Liver (tissue), 9 donors: ENCODE data around the gene MEIS1. TPM values are rescaled to one million over a fixed set of nuclear protein-coding genes. Genes with fewer than 3 reads are reported as not detected.

ENCODE experiments used
- DNase-seq: peaks from one replicate; pipeline ENCODE4 v3.0.0-alpha.2; 2017; ENCODE audit warnings: low spot score
- H3K27ac ChIP-seq, 2 donors: one replicate each; pipeline ENCODE4 v1.7.0; 2013; ENCODE audit warnings: inconsistent platforms in 2 of 2, low read length in 2 of 2, control low read depth in 1 of 2, low read depth in 1 of 2, mild to moderate bottlenecking in 1 of 2
- H3K27me3 ChIP-seq, 4 donors: one replicate each; pipeline versions ENCODE4 v1.6.1 to v1.7.0; 2013; ENCODE audit warnings: low read length in 3 of 4, inconsistent platforms in 1 of 4, mild to moderate bottlenecking in 1 of 4, moderate library complexity in 1 of 4; ENCODE audit not compliant: control insufficient read depth in 4 of 4, insufficient read depth in 4 of 4
- H3K36me3 ChIP-seq, 4 donors: one replicate each; pipeline versions ENCODE4 v1.6.1 to v1.7.0; 2013; ENCODE audit warnings: low read length in 3 of 4, mild to moderate bottlenecking in 3 of 4, low read depth in 1 of 4, moderate library complexity in 1 of 4; ENCODE audit not compliant: control insufficient read depth in 4 of 4, insufficient read depth in 3 of 4
- H3K4me1 ChIP-seq, 4 donors: one replicate each; pipeline versions ENCODE4 v1.6.1 to v1.7.0; 2013; ENCODE audit warnings: low read length in 3 of 4, mild to moderate bottlenecking in 3 of 4, moderate library complexity in 1 of 4; ENCODE audit not compliant: control insufficient read depth in 4 of 4, insufficient read depth in 4 of 4
- H3K4me3 ChIP-seq, 3 donors: one replicate each; pipeline versions ENCODE4 v1.6.1 to v1.7.0; 2013; ENCODE audit warnings: low read length in 3 of 3, control low read depth in 1 of 3, low read depth in 1 of 3, mild to moderate bottlenecking in 1 of 3
- H3K9ac ChIP-seq, 2 donors: one replicate each; pipeline ENCODE4 v1.7.0; 2013; ENCODE audit warnings: low read length in 2 of 2, mild to moderate bottlenecking in 2 of 2, moderate library complexity in 2 of 2, control low read depth in 1 of 2, low read depth in 1 of 2
- H3K9me3 ChIP-seq, 4 donors: one replicate each; pipeline versions ENCODE4 v1.6.1 to v1.7.0; 2013; ENCODE audit warnings: low read length in 3 of 4; ENCODE audit not compliant: control insufficient read depth in 4 of 4
- ATF3 ChIP-seq: IDR thresholded peaks from 2 replicates; pipeline ENCODE4 v1.6.1; 2016; ENCODE audit warnings: antibody characterized with exemption
- EGR1 ChIP-seq, 2 donors: IDR thresholded peaks; 2 replicates each; pipeline ENCODE4 v1.6.1; 2016 to 2018; ENCODE audit warnings: antibody characterized with exemption in 2 of 2, low read depth in 2 of 2
- FOXA1 ChIP-seq: IDR thresholded peaks from 2 replicates; pipeline ENCODE4 v1.6.1; 2016; ENCODE audit warnings: antibody characterized with exemption
- FOXA2 ChIP-seq: IDR thresholded peaks from 2 replicates; pipeline ENCODE4 v1.6.1; 2016; ENCODE audit warnings: antibody characterized with exemption
- GABPA ChIP-seq, 2 donors: IDR thresholded peaks in 1 of 2; conservative IDR thresholded peaks in 1 of 2; 2 replicates each; pipeline ENCODE4 v1.6.1; 2016; ENCODE audit warnings: antibody characterized with exemption in 2 of 2, mild to moderate bottlenecking in 1 of 2, moderate library complexity in 1 of 2
- HNF4A ChIP-seq, 2 donors: conservative IDR thresholded peaks; 2 replicates each; pipeline ENCODE4 v1.6.1; 2016; ENCODE audit warnings: antibody characterized with exemption in 2 of 2, mild to moderate bottlenecking in 2 of 2
- HNF4G ChIP-seq: IDR thresholded peaks from 2 replicates; pipeline ENCODE4 v1.6.1; 2016; ENCODE audit warnings: antibody characterized with exemption
- JUND ChIP-seq, 2 donors: IDR thresholded peaks; 2 replicates each; pipeline ENCODE4 v1.6.1; 2016; ENCODE audit warnings: antibody characterized with exemption in 2 of 2
- MAX ChIP-seq: IDR thresholded peaks from 2 replicates; pipeline ENCODE4 v1.6.1; 2016; ENCODE audit warnings: antibody characterized with exemption
- RAD21 ChIP-seq, 2 donors: IDR thresholded peaks; 2 replicates each; pipeline ENCODE4 v1.6.1; 2016; ENCODE audit warnings: antibody characterized with exemption in 2 of 2, mild to moderate bottlenecking in 2 of 2
- RXRA ChIP-seq, 2 donors: IDR thresholded peaks; 2 replicates each; pipeline ENCODE4 v1.6.1; 2017 to 2018; ENCODE audit warnings: antibody characterized with exemption in 2 of 2, mild to moderate bottlenecking in 1 of 2
- SP1 ChIP-seq: IDR thresholded peaks from 2 replicates; pipeline ENCODE4 v1.6.1; 2018; ENCODE audit warnings: antibody characterized with exemption, mild to moderate bottlenecking
- TAF1 ChIP-seq: conservative IDR thresholded peaks from 2 replicates; pipeline ENCODE4 v1.6.1; 2016; ENCODE audit warnings: antibody characterized with exemption, mild to moderate bottlenecking
- YY1 ChIP-seq: IDR thresholded peaks from 2 replicates; pipeline ENCODE4 v1.6.1; 2016; ENCODE audit warnings: antibody characterized with exemption, mild to moderate bottlenecking
- WGBS: extraction: QIAGEN DNeasy Blood & Tissue Kit; methylation state at CpG from one replicate; pipeline ENCODE4 v1.1.7; 2013; 5-methylcytosine and 5-hydroxymethylcytosine counted together
- polyA plus RNA-seq, 2 donors: library from polyadenylated mRNA; stranded (reverse) in 1 of 2; unstranded in 1 of 2; fragments of 200-250 nt in 1 of 2; fragments of >200 nt in 1 of 2; fragmentation: Nextera tagmentation in 1 of 2; extraction: Ambion mirVana in 1 of 2; gene quantifications; one replicate each; pipeline versions ENCODE4 v1.2.1 to v1.2.3, GENCODE V29; 2013 to 2015
- total RNA-seq, 2 donors: library from RNA; depleted of rRNA; stranded (reverse); fragments of >200 nt; gene quantifications; one replicate each; pipeline ENCODE4 v1.2.3, GENCODE V29; 2014
- TF ChIP-seq, protein P1 (sequence below): IDR thresholded peaks from 2 replicates; pipeline ENCODE4 v1.6.1; 2016; ENCODE audit warnings: antibody characterized with exemption, mild to moderate bottlenecking
- TF ChIP-seq, protein P2 (sequence below): fragments of 150-350 bp; IDR thresholded peaks from 2 replicates; pipeline ENCODE4 v1.5.1; 2017; ENCODE audit warnings: improper control_type of control experiment, low read depth, low read length; ENCODE audit not compliant: missing input control
- TF ChIP-seq, protein P3 (sequence below): IDR thresholded peaks from 2 replicates; pipeline ENCODE4 v1.6.1; 2016; ENCODE audit warnings: antibody characterized with exemption
- donor health status: healthy.
- donor health status: healthy.
- donor health status: healthy.
- donor health status: healthy.
- donor health status: healthy.

Gene MEIS1
- total and polyA plus RNA-seq, 4 donors, result 1.6 to 8.6 (median 5.5) TPM

DNA sequence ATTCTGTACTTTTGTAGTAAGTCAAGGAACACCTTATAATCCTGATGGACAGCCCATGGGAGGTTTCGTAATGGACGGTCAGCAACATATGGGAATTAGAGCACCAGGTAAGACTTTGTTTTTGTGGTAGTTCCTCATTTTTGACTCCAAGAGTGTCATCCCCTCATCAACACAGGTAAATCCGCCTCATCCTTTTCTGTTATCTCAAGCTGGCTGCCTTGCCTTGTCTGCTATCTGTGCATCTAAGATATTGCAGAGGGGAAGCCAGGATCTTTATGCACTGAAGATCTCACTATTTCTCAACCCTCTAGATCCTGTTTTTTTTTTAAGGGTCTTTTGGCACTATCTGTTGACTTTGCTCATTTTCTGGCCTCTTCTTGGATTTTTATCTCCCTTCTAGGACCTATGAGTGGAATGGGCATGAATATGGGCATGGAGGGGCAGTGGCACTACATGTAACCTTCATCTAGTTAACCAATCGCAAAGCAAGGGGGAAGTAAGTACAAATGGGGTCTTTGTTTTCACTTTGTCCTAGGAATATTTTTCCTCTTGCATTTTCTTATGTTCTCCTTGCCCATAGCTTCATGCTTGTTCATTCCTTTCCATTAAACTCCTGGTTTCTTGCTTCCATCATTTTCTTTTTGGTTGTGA, 133.8 kb downstream of the MEIS1 start:
- H3K9me3 ChIP-seq, result no peaks in the 10 kb centered on the region
- 92% methylated on average over 4 of the region's 4 CpGs for WGBS
- H3K4me1 ChIP-seq, result peaks cover 3 to 5% (median 4%) of the 10 kb centered on the region in 4 donors
- H3K27ac ChIP-seq, result no peak overlapping the region
- DNase-seq, result no peak
- no peaks in the 10 kb centered on the region for H3K36me3 ChIP-seq
- H3K4me3 ChIP-seq, result no peak overlapping the region
- TF ChIP-seq EGR1 (IDR thresholded peaks at IDR 0.05; ENCODE audit: low read depth in 2 of 2) (no peak), JUND (IDR thresholded peaks at IDR 0.05) (no peak), GABPA (IDR thresholded peaks at IDR 0.05 in 1 of 2, conservative IDR thresholded peaks at IDR 0.05 in 1 of 2) (no peak), MAX (no peak), HNF4A (conservative IDR thresholded peaks at IDR 0.05) (no peak), HNF4G (no peak), ATF3 (no peak), FOXA2 (no peak), RXRA (IDR thresholded peaks at IDR 0.05) (no peak)
- TF ChIP-seq, protein P1, sequence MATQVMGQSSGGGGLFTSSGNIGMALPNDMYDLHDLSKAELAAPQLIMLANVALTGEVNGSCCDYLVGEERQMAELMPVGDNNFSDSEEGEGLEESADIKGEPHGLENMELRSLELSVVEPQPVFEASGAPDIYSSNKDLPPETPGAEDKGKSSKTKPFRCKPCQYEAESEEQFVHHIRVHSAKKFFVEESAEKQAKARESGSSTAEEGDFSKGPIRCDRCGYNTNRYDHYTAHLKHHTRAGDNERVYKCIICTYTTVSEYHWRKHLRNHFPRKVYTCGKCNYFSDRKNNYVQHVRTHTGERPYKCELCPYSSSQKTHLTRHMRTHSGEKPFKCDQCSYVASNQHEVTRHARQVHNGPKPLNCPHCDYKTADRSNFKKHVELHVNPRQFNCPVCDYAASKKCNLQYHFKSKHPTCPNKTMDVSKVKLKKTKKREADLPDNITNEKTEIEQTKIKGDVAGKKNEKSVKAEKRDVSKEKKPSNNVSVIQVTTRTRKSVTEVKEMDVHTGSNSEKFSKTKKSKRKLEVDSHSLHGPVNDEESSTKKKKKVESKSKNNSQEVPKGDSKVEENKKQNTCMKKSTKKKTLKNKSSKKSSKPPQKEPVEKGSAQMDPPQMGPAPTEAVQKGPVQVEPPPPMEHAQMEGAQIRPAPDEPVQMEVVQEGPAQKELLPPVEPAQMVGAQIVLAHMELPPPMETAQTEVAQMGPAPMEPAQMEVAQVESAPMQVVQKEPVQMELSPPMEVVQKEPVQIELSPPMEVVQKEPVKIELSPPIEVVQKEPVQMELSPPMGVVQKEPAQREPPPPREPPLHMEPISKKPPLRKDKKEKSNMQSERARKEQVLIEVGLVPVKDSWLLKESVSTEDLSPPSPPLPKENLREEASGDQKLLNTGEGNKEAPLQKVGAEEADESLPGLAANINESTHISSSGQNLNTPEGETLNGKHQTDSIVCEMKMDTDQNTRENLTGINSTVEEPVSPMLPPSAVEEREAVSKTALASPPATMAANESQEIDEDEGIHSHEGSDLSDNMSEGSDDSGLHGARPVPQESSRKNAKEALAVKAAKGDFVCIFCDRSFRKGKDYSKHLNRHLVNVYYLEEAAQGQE, result no peak
- TF ChIP-seq, protein P2, sequence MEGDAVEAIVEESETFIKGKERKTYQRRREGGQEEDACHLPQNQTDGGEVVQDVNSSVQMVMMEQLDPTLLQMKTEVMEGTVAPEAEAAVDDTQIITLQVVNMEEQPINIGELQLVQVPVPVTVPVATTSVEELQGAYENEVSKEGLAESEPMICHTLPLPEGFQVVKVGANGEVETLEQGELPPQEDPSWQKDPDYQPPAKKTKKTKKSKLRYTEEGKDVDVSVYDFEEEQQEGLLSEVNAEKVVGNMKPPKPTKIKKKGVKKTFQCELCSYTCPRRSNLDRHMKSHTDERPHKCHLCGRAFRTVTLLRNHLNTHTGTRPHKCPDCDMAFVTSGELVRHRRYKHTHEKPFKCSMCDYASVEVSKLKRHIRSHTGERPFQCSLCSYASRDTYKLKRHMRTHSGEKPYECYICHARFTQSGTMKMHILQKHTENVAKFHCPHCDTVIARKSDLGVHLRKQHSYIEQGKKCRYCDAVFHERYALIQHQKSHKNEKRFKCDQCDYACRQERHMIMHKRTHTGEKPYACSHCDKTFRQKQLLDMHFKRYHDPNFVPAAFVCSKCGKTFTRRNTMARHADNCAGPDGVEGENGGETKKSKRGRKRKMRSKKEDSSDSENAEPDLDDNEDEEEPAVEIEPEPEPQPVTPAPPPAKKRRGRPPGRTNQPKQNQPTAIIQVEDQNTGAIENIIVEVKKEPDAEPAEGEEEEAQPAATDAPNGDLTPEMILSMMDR, result no peak
- no peaks in the 10 kb centered on the region for H3K27me3 ChIP-seq
- H3K9ac ChIP-seq, result no peak overlapping the region

- H3K9me3 ChIP-seq, result no peaks in the 10 kb centered on the region
- H3K9ac ChIP-seq, result no peak overlapping the region
- no peaks in the 10 kb centered on the region for H3K27me3 ChIP-seq
- no peak overlapping the region for H3K4me3 ChIP-seq
- H3K4me1 ChIP-seq, result peaks cover 3 to 5% (median 4%) of the 10 kb centered on the region in 4 donors
- 83% methylated on average over 4 of the region's 4 CpGs for WGBS
- H3K27ac ChIP-seq, result no peak overlapping the region
- DNase-seq, result no peak
- no peaks in the 10 kb centered on the region for H3K36me3 ChIP-seq
- no peak for TF ChIP-seq FOXA1
- TF ChIP-seq, protein P3, sequence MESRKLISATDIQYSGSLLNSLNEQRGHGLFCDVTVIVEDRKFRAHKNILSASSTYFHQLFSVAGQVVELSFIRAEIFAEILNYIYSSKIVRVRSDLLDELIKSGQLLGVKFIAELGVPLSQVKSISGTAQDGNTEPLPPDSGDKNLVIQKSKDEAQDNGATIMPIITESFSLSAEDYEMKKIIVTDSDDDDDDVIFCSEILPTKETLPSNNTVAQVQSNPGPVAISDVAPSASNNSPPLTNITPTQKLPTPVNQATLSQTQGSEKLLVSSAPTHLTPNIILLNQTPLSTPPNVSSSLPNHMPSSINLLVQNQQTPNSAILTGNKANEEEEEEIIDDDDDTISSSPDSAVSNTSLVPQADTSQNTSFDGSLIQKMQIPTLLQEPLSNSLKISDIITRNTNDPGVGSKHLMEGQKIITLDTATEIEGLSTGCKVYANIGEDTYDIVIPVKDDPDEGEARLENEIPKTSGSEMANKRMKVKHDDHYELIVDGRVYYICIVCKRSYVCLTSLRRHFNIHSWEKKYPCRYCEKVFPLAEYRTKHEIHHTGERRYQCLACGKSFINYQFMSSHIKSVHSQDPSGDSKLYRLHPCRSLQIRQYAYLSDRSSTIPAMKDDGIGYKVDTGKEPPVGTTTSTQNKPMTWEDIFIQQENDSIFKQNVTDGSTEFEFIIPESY, result no peak
- no peak for TF ChIP-seq RAD21 (IDR thresholded peaks at IDR 0.05)
- TF ChIP-seq SP1, result no peak
- TF ChIP-seq, protein P1, result no peak
- no peak for TF ChIP-seq YY1
- no peak for TF ChIP-seq TAF1
- TF ChIP-seq EGR1 (IDR thresholded peaks at IDR 0.05; ENCODE audit: low read depth in 2 of 2), result no peak
- TF ChIP-seq, protein P2, result no peak
- no peak for TF ChIP-seq FOXA2
These were observed 134.5 kb downstream of the MEIS1 start for GRCh38 chr2:66569321-66569851.
